Body of pancreas (tissue), 4 donors: Measurements from ENCODE around the gene CTNND2. TPM values are rescaled to one million over a fixed set of nuclear protein-coding genes. Genes with fewer than 3 reads are reported as not detected.
A peak's percentile ranks its signal among the peaks of the same experiment; 100 is the strongest.

ENCODE experiments used
- ATAC-seq: fragments of 150-250 bp; one replicate; pipeline ENCODE4 v1.9.1; 2016
- DNase-seq, 4 donors: peaks; one replicate each; pipeline ENCODE4 v3.0.0-alpha.2; 2019
- H3K27ac ChIP-seq, 4 donors: fragments of 200-600 bp; sonication (generic); 1 replicate in 3 of 4; 2 replicates in 1 of 4; pipeline versions ENCODE4 v1.5.1 to v1.6.1; 2016 to 2019; ENCODE audit warnings: mild to moderate bottlenecking in 1 of 4, mixed read lengths in 1 of 4, moderate library complexity in 1 of 4
- H3K27me3 ChIP-seq, 2 donors: fragments of 200-600 bp; sonication (generic); one replicate each; pipeline ENCODE4 v1.6.0; 2016; ENCODE audit warnings: mild to moderate bottlenecking in 1 of 2
- H3K36me3 ChIP-seq, 2 donors: fragments of 200-600 bp; sonication (generic); replicated peaks in 1 of 2; 2 replicates each; pipeline ENCODE4 v1.5.1; 2016; ENCODE audit warnings: low read depth in 2 of 2; ENCODE audit not compliant: insufficient read depth in 1 of 2
- H3K4me1 ChIP-seq: fragments of 200-600 bp; sonication (generic); one replicate; pipeline ENCODE4 v1.6.0; 2016
- H3K4me3 ChIP-seq, 2 donors: fragments of 200-600 bp; sonication (generic); 1 replicate in 1 of 2; 2 replicates in 1 of 2; pipeline ENCODE4 v1.5.1; 2016 to 2019
- H3K9me3 ChIP-seq, 3 donors: fragments of 200-600 bp; sonication (generic); 1 replicate in 2 of 3; 2 replicates in 1 of 3; pipeline ENCODE4 v1.5.1; 2016
- POLR2A ChIP-seq, 3 donors: fragments of 450-650 bp; IDR thresholded peaks; one replicate each; pipeline ENCODE4 v1.6.1; 2016; ENCODE audit warnings: antibody characterized with exemption in 3 of 3, mild to moderate bottlenecking in 2 of 3
- WGBS, 2 donors: methylation state at CpG; one replicate each; pipeline ENCODE4 v1.1.5; 2017; 5-methylcytosine and 5-hydroxymethylcytosine counted together
- intact Hi-C: fragments of 100-400 bp; cut with DNase I; formaldehyde crosslinking; loops from one replicate; pipeline ENCODE4 v1.15.1; 2023
- total RNA-seq, 2 donors: library from RNA; depleted of rRNA; stranded (reverse); fragments of >200 nt; gene quantifications; one replicate each; pipeline ENCODE4 v1.1.0, GENCODE V29; 2016
- TF ChIP-seq, protein P1 (sequence below), 7 experiments: fragments of 450-650 bp in 4 of 7; fragments of 200-600 bp in 3 of 7; sonication (generic) in 3 of 7; IDR thresholded peaks; one replicate each; pipeline ENCODE4 v1.5.1; 2016 to 2019; ENCODE audit warnings: antibody characterized with exemption in 7 of 7

CTNND2 gene
- total RNA-seq, 2 donors from 2014 or later: 21.0 to 82.4 TPM

DNA sequence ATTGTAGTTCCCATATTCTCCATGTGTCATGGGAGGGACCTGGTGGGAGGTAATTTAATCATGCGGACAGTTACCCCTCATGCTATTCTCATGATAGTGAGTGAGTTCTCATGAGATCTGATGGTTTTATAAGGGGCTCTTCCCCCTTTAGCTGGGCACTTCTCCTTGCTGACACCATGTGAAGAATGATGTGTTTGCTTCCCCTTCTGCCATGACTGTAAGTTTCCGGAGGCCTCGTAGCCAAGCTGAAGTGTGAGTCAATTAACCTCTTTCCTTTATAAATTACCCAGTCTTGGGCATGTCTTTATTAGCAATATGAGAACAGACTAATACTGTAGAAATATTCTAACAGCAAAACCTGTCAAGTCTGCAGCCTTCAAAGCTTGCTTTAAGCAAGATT, 293.2 kb downstream of the CTNND2 start:
- Histone ChIP-seq H3K27ac (no peak overlapping the region), H3K36me3 (no peaks in the 10 kb centered on the region), H3K4me3 (no peak overlapping the region), H3K4me1 (no peaks in the 10 kb centered on the region), H3K27me3 (no peaks in the 10 kb centered on the region), H3K9me3 (no peaks in the 10 kb centered on the region)
- ATAC-seq (no peak), DNase-seq (no peak)
- intact Hi-C loops: no loop called here
- 51 to 79% methylated on average over 3 of the region's 3 CpGs for WGBS, 2 donors
- TF ChIP-seq POLR2A (IDR thresholded peaks at IDR 0.05): no peak
- TF ChIP-seq, protein P1, sequence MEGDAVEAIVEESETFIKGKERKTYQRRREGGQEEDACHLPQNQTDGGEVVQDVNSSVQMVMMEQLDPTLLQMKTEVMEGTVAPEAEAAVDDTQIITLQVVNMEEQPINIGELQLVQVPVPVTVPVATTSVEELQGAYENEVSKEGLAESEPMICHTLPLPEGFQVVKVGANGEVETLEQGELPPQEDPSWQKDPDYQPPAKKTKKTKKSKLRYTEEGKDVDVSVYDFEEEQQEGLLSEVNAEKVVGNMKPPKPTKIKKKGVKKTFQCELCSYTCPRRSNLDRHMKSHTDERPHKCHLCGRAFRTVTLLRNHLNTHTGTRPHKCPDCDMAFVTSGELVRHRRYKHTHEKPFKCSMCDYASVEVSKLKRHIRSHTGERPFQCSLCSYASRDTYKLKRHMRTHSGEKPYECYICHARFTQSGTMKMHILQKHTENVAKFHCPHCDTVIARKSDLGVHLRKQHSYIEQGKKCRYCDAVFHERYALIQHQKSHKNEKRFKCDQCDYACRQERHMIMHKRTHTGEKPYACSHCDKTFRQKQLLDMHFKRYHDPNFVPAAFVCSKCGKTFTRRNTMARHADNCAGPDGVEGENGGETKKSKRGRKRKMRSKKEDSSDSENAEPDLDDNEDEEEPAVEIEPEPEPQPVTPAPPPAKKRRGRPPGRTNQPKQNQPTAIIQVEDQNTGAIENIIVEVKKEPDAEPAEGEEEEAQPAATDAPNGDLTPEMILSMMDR (IDR thresholded peaks at IDR 0.05): no peak

DNA sequence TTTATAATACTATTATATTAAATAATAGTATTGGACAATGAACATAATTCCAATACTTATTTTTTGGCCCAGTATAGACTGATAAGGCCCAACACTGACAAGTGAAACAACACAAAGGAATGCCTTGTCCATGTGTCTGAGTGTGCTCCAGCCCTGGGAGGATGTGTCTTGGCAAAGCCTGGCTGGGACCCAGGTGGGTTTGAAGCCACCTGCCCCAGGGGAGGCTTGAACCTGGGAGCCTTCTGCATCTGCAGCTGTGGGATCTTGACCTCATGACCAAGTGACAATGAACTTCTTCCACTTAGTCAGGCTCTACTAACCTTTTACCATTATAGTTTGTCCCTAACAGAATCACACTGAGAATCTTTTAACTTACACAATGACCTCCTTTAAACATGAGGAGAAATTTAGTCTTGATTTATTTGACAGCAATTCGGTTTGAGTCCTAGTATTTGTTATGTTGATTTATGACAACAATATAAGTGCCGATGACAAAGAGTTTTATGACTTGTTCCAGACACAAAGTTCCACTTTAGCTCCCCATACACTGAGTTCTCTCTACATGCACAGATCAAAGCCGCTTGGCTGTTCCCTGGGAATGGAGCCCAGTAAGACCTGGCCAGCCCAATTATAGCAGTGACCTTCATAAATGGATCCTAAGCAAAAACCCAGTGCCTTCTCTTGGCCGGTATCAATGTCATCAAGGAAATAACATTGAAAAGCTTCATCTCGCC, 294.5 kb downstream of the CTNND2 start:
- Histone ChIP-seq H3K27me3 (no peaks in the 10 kb centered on the region), H3K27ac (peak overlapping the region in 2 of 4 donors; percentile 7 to 23), H3K4me1 (no peaks in the 10 kb centered on the region), H3K4me3 (no peak overlapping the region), H3K36me3 (no peaks in the 10 kb centered on the region), H3K9me3 (no peaks in the 10 kb centered on the region)
- intact Hi-C loops: no loop called here
- 62 to 68% methylated on average over 5 of the region's 5 CpGs for WGBS, 2 donors
- DNase-seq (peak in 3 of 4 donors; percentile 5 to 15 (median 7)), ATAC-seq (peak; percentile 62)
- no peak for TF ChIP-seq POLR2A (IDR thresholded peaks at IDR 0.05)
- TF ChIP-seq, protein P1 (IDR thresholded peaks at IDR 0.05): no peak

DNA sequence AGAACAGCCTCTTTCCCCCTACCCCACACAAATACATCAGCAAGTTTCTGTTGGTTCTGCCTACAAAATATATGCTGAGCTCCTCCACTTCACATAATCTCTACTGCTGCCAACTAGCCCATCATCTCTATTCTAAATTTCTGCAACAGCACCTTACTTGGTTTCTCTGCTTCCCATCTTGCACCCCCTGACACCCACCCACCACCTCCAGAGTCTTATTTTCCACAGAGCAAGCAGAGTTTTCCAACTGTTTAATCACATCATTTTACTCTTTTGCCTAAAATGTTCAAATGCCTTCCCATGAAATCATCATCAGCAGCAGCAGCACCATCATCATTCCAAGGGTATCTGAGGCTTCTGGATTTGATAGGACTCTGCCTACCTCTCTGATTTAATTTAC, 295.7 kb downstream of the CTNND2 start:
- H3K27me3 ChIP-seq: no peaks in the 10 kb centered on the region
- no peaks in the 10 kb centered on the region for H3K9me3 ChIP-seq
- peaks cover 6% of the 10 kb centered on the region for H3K4me1 ChIP-seq
- H3K36me3 ChIP-seq: no peaks in the 10 kb centered on the region
- ATAC-seq: no peak
- H3K27ac ChIP-seq: no peak overlapping the region
- no peak for DNase-seq
- no peak overlapping the region for H3K4me3 ChIP-seq
- TF ChIP-seq POLR2A (IDR thresholded peaks at IDR 0.05): no peak
- TF ChIP-seq, protein P1 (IDR thresholded peaks at IDR 0.05): no peak
- intact Hi-C loops: no loop called here

DNA sequence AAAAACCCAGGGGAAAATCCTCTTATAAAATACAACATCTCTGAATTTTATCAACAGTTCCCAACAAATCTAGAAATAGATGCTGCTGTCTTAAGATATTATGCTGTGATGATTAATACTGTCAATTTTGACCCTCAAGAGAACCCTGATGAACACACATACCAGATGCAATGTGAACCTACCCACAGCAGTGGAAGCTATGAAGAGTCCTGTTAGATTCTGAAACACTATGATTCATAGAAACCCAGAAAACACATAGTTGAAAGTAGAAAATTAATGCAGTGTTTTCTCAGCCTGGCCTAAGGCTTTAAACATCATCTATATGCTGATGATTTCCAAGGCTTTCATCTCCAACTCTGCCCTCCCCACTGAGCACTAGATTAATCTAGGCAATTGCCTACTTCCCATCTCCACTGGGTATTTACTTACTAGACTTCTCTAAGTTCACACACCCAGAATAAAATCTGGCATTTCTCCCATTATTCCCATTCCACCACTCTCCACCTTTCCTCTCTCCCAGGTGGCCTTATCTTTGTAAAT, 296.2 kb downstream of the CTNND2 start:
- TF ChIP-seq POLR2A (IDR thresholded peaks at IDR 0.05): no peak
- TF ChIP-seq, protein P1 (IDR thresholded peaks at IDR 0.05): no peak
- no peak overlapping the region for H3K27ac ChIP-seq
- H3K4me3 ChIP-seq: no peak overlapping the region
- no peaks in the 10 kb centered on the region for H3K27me3 ChIP-seq
- DNase-seq (no peak), ATAC-seq (no peak)
- no peaks in the 10 kb centered on the region for H3K36me3 ChIP-seq
- intact Hi-C loops: no loop called here
- H3K4me1 ChIP-seq: peaks cover 6% of the 10 kb centered on the region
- no peaks in the 10 kb centered on the region for H3K9me3 ChIP-seq

DNA sequence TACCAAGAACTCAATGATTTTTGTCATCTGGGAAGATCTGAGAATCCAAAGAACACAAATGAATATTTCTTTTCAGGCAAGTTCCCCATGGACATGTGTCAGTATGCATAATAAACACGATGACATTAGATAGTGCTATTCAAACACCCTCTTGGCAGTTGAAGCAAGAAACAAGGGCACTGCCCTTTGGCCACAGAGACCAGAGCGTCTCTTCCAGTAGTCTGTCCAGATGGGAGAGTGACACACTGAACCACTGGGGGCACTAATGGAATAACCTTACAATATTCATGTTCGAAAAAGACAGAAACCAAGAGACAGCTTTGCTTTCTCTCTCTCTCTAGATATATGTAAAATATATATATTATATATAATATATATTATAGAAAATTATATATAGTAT, 301.9 kb downstream of the CTNND2 start:
- TF ChIP-seq, protein P1 (IDR thresholded peaks at IDR 0.05): no peak
- TF ChIP-seq POLR2A (IDR thresholded peaks at IDR 0.05): no peak
- Histone ChIP-seq H3K27me3 (no peaks in the 10 kb centered on the region), H3K36me3 (no peaks in the 10 kb centered on the region), H3K9me3 (no peaks in the 10 kb centered on the region), H3K4me1 (peaks cover 17% of the 10 kb centered on the region), H3K27ac (no peak overlapping the region), H3K4me3 (no peak overlapping the region)
- DNase-seq (no peak), ATAC-seq (no peak)
- intact Hi-C loops: no loop called here
- 43 to 45% methylated on average over 3 of the region's 3 CpGs for WGBS, 2 donors
